Midbrain (tissue), 1 donor: Measurements from ENCODE around the gene CYP26B1.

Experiments
- DNase-seq: peaks from one replicate; lab custom pipeline; 2025; lab: John Stamatoyannopoulos, UW

CYP26B1 gene

GRCh38 chr2:72141881-72142451, 5.7 kb downstream of the CYP26B1 start:
- no peak for DNase-seq

GRCh38 chr2:72141032-72141645, 6.5 kb downstream of the CYP26B1 start:
- DNase-seq: no peak

- DNase-seq: no peak
Observed at GRCh38 chr2:72140621-72140960, 7.1 kb downstream of the CYP26B1 start.

GRCh38 chr2:72139874-72140620, 7.6 kb downstream of the CYP26B1 start:
- no peak for DNase-seq

GRCh38 chr2:72139471-72139873, 8.2 kb downstream of the CYP26B1 start:
- no peak for DNase-seq

- no peak for DNase-seq
Observed at GRCh38 chr2:72138921-72139381, 8.7 kb downstream of the CYP26B1 start.

GRCh38 chr2:72138011-72138881, 9.4 kb downstream of the CYP26B1 start:
- DNase-seq: no peak

- DNase-seq: peak; percentile 68
Observed at GRCh38 chr2:72137498-72138010, 10.1 kb downstream of the CYP26B1 start.

- no peak for DNase-seq
Observed at GRCh38 chr2:72136933-72137497, 10.6 kb downstream of the CYP26B1 start.

GRCh38 chr2:72136331-72136730, 11.3 kb downstream of the CYP26B1 start:
- DNase-seq: peak; percentile 19

GRCh38 chr2:72135921-72136320, 11.7 kb downstream of the CYP26B1 start:
- DNase-seq: no peak

GRCh38 chr2:72134997-72135800, 12.5 kb downstream of the CYP26B1 start:
- no peak for DNase-seq

GRCh38 chr2:72134408-72134996, 13.2 kb downstream of the CYP26B1 start:
- DNase-seq: no peak

- DNase-seq: no peak
Observed at GRCh38 chr2:72133721-72134407, 13.8 kb downstream of the CYP26B1 start.

GRCh38 chr2:72132981-72133720, 14.5 kb downstream of the CYP26B1 start:
- DNase-seq: no peak

- DNase-seq: no peak
Observed at GRCh38 chr2:72131916-72132841, 15.5 kb downstream of the CYP26B1 start.

GRCh38 chr2:72131371-72131891, 16.2 kb downstream of the CYP26B1 start:
- no peak for DNase-seq
